OCI-LY7 (cell line): ENCODE results near the gene ARFGEF3. TPM values are rescaled to one million over a fixed set of nuclear protein-coding genes. Genes with fewer than 3 reads are reported as not detected.

Experiments used
- BruUV-seq: library from RNA; stranded (reverse); fragments of 400-500 nt; replicated peaks from 2 replicates; lab custom pipeline; 2021; lab: Mats Ljungman, UMichigan
- CTCF ChIA-PET: fragments of 300-600 bp; sonication (Branson Sonifier 250); formaldehyde crosslinking; loops from one replicate; lab custom pipeline; 2022; ENCODE audit warnings: antibody characterized with exemption; ENCODE audit not compliant: unreplicated experiment; lab: Charles Lee
- POLR2A ChIA-PET: fragments of 300-600 bp; sonication (Branson Sonifier 250); formaldehyde crosslinking; loops from one replicate; lab custom pipeline; 2022; ENCODE audit warnings: antibody characterized with exemption; lab: Charles Lee
- DNase-seq: peaks from one replicate; pipeline ENCODE4 v3.0.0-alpha.2; 2015; ENCODE audit warnings: low spot score
- H2AFZ ChIP-seq: fragments of 200-600 bp; sonication (generic), shearing (Covaris generic); 2 replicates; pipeline ENCODE4 v1.6.1; 2014; ENCODE audit warnings: mild to moderate bottlenecking, antibody characterized with exemption, low read length, moderate library complexity
- H3K27ac ChIP-seq: fragments of 200-600 bp; sonication (generic); 2 replicates; pipeline ENCODE4 v1.5.1; 2014; ENCODE audit warnings: mixed run types, low read depth, mild to moderate bottlenecking, moderate library complexity, low read length, inconsistent platforms; ENCODE audit not compliant: poor library complexity, severe bottlenecking
- H3K36me3 ChIP-seq: fragments of 200-600 bp; sonication (generic); 2 replicates; pipeline ENCODE4 v1.6.1; 2014; ENCODE audit warnings: mild to moderate bottlenecking, antibody characterized with exemption, low read length, moderate library complexity, mixed read lengths; ENCODE audit not compliant: insufficient read depth
- H3K4me1 ChIP-seq: fragments of 200-600 bp; sonication (generic); 2 replicates; pipeline ENCODE4 v1.5.1; 2014; ENCODE audit warnings: mild to moderate bottlenecking, low read length; ENCODE audit not compliant: insufficient read depth, poor library complexity, severe bottlenecking
- H3K4me2 ChIP-seq: fragments of 200-600 bp; sonication (generic); 2 replicates; pipeline ENCODE4 v1.6.1; 2014; ENCODE audit warnings: mild to moderate bottlenecking, low read length
- H3K4me3 ChIP-seq: fragments of 200-600 bp; sonication (generic); 2 replicates; pipeline ENCODE4 v1.5.1; 2014; ENCODE audit warnings: mild to moderate bottlenecking, low read depth, low read length; ENCODE audit not compliant: poor library complexity, severe bottlenecking
- H3K79me2 ChIP-seq: fragments of 200-600 bp; sonication (generic); 2 replicates; pipeline ENCODE4 v1.6.1; 2016; ENCODE audit warnings: low read depth, mild to moderate bottlenecking, low read length, moderate library complexity, mixed read lengths; ENCODE audit not compliant: insufficient read depth
- H3K9me2 ChIP-seq: fragments of 200-600 bp; sonication (generic); 2 replicates; pipeline ENCODE4 v1.6.1; 2016; ENCODE audit warnings: mild to moderate bottlenecking, low read length, mixed read lengths; ENCODE audit not compliant: insufficient read depth
- H3K9me3 ChIP-seq: fragments of 200-600 bp; sonication (generic); 2 replicates; pipeline ENCODE4 v1.6.1; 2014; ENCODE audit warnings: mild to moderate bottlenecking, mixed run types, low read length, mixed read lengths
- H4K20me1 ChIP-seq: fragments of 200-600 bp; sonication (generic); 2 replicates; pipeline ENCODE4 v1.6.1; 2014; ENCODE audit warnings: mild to moderate bottlenecking, antibody characterized with exemption, low read length, moderate library complexity, mixed read lengths; ENCODE audit not compliant: insufficient read depth
- CTCF ChIP-seq: fragments of 200-600 bp; sonication (generic); conservative IDR thresholded peaks from 2 replicates; pipeline ENCODE4 v1.5.1; 2014; ENCODE audit warnings: mild to moderate bottlenecking, antibody characterized with exemption, low read length, moderate library complexity, mixed read lengths
- EZH2phosphoT487 ChIP-seq: fragments of 200-600 bp; sonication (generic); IDR thresholded peaks from 2 replicates; pipeline ENCODE4 v1.6.1; 2018; ENCODE audit warnings: low read depth, borderline replicate concordance, mild to moderate bottlenecking, mixed run types, antibody characterized with exemption, low read length, moderate library complexity, mixed read lengths
- intact Hi-C: fragments of 100-400 bp; cut with micrococcal nuclease; formaldehyde crosslinking; loops from one replicate; pipeline ENCODE4 v1.10.0; 2022; ENCODE audit not compliant: unreplicated experiment
- total RNA-seq, 2 experiments: library from RNA; depleted of rRNA in 1 of 2; stranded (reverse); fragments of >200 nt in 1 of 2; shearing (Covaris generic) in 1 of 2; gene quantifications; 2 replicates each; pipeline ENCODE4 v1.2.3, GENCODE V29; 2014 to 2022

Gene ARFGEF3
- total RNA-seq, 2 experiments from 2014 or later: not detected

- CTCF ChIA-PET: no interaction called here
- no TSS peak for BruUV-seq
Observed at GRCh38 chr6:138146544-138146943, 15.2 kb upstream of the ARFGEF3 start.

GRCh38 chr6:138155443-138155842 is 6.3 kb upstream of the ARFGEF3 start:
- H2AFZ ChIP-seq: no peak overlapping the region
- intact Hi-C loops: no loop called here
- ChIA-PET POLR2A (interaction anchor here (0.6 to 1.4 kb wide), 2 partner anchors 8 to 72 kb away, joined by 4 read pairs; no protein-coding TSS in a partner anchor), CTCF (no interaction called here)
- H3K36me3 ChIP-seq: no peaks in the 10 kb centered on the region
- H3K9me3 ChIP-seq: no peaks in the 10 kb centered on the region
- H3K9me2 ChIP-seq: no peaks in the 10 kb centered on the region
- no TSS peak for BruUV-seq
- no peaks in the 10 kb centered on the region for H3K79me2 ChIP-seq
- H3K27ac ChIP-seq: no peak overlapping the region
- H3K4me1 ChIP-seq: no peaks in the 10 kb centered on the region
- DNase-seq: no peak
- no peak for TF ChIP-seq EZH2phosphoT487
- no peak for TF ChIP-seq CTCF
- no peak overlapping the region for H3K4me2 ChIP-seq
- no peaks in the 10 kb centered on the region for H4K20me1 ChIP-seq
- H3K4me3 ChIP-seq: no peak overlapping the region

More at GRCh38 chr6:138146544-138146943, 15.2 kb upstream of the ARFGEF3 start:
- intact Hi-C loops: no loop called here
- Histone ChIP-seq H3K9me2 (no peaks in the 10 kb centered on the region), H3K4me3 (no peak overlapping the region), H3K4me2 (no peak overlapping the region), H3K27ac (no peak overlapping the region), H3K9me3 (no peaks in the 10 kb centered on the region), H4K20me1 (no peaks in the 10 kb centered on the region), H3K79me2 (no peaks in the 10 kb centered on the region), H2AFZ (no peak overlapping the region), H3K36me3 (no peaks in the 10 kb centered on the region), H3K4me1 (no peaks in the 10 kb centered on the region)
- no peak for DNase-seq
- POLR2A ChIA-PET: interaction anchor here (0.7 to 2.1 kb wide), 2 partner anchors 9 to 859 kb away, joined by 4 read pairs; no protein-coding TSS in a partner anchor
- TF ChIP-seq EZH2phosphoT487: no peak
- TF ChIP-seq CTCF: no peak

- CTCF ChIA-PET: no interaction called here
- no peaks in the 10 kb centered on the region for H3K9me2 ChIP-seq
- POLR2A ChIA-PET: interaction anchor here (0.6 kb wide), 1 partner anchor 585 kb away, joined by 6 read pairs; no protein-coding TSS in a partner anchor
- no peaks in the 10 kb centered on the region for H3K9me3 ChIP-seq
- H3K4me3 ChIP-seq: no peak overlapping the region
- intact Hi-C loops: no loop called here
- H3K4me2 ChIP-seq: no peak overlapping the region
- no peaks in the 10 kb centered on the region for H3K4me1 ChIP-seq
- no TSS peak for BruUV-seq
- no peak overlapping the region for H3K27ac ChIP-seq
- no peaks in the 10 kb centered on the region for H3K36me3 ChIP-seq
- H2AFZ ChIP-seq: no peak overlapping the region
- DNase-seq: no peak
- TF ChIP-seq CTCF: no peak
- TF ChIP-seq EZH2phosphoT487: no peak
- H4K20me1 ChIP-seq: no peaks in the 10 kb centered on the region
- no peaks in the 10 kb centered on the region for H3K79me2 ChIP-seq
Observed at GRCh38 chr6:138157986-138158638, 3.6 kb upstream of the ARFGEF3 start.
